HL-60 (cell line): ENCODE results near the gene COL7A1.

Experiments
- CTCF ChIP-seq: IDR thresholded peaks from one replicate; pipeline ENCODE4 v1.5.1; 2011; ENCODE audit warnings: low read length, control low read depth, inconsistent platforms; ENCODE audit not compliant: insufficient read depth
- POLR2AphosphoS5 ChIP-seq: IDR thresholded peaks from 2 replicates; pipeline ENCODE4 v1.6.1; 2012; ENCODE audit warnings: low read depth

GRCh38 chr3:48599077-48599501 is 4.0 kb upstream of the COL7A1 start:
- TF ChIP-seq CTCF (no peak), POLR2AphosphoS5 (no peak)
